GM04503 (cell line): ENCODE data around the gene GSG1.
A peak's percentile ranks its signal among the peaks of the same experiment; 100 is the strongest.
"Not testable (repeated sequence)": the region's sequence is repeated elsewhere in the genome, so short reads cannot be mapped to it uniquely, and the experiment has no call there.

Experiments
- DNase-seq: peaks from one replicate; pipeline ENCODE4 v3.0.0-alpha.2; 2012; ENCODE audit warnings: low read depth

The GSG1 gene

GRCh38 chr12:13053617-13054016, 49.9 kb downstream of the GSG1 start:
- not testable (repeated sequence) for DNase-seq

DNA sequence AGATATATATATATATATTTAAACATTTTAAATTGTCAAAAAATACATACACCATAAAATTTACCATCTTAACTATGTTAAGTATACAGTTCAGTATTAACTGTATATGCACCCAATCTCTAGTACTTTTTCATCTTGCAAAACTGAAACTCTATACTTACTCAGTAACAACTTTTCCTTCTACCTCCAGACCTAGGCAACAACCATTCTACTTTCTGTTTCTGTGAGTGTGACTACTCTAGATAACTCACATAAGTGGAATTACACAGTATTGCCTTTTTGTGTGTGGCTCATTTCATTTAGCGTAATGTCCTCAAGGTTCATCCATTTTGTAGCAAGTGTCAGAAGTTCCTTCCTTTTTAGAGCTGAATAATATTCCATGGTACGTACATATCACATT, 51.0 kb downstream of the GSG1 start:
- DNase-seq = no peak

- no peak for DNase-seq
Measured at GRCh38 chr12:13049816-13050215, 53.7 kb downstream of the GSG1 start.

GRCh38 chr12:13046964-13047363, 56.5 kb downstream of the GSG1 start:
- no peak for DNase-seq

- no peak for DNase-seq
Measured at GRCh38 chr12:13045816-13046215, 57.7 kb downstream of the GSG1 start.

- DNase-seq = no peak
Measured at GRCh38 chr12:13044906-13045299, 58.6 kb downstream of the GSG1 start.

DNA sequence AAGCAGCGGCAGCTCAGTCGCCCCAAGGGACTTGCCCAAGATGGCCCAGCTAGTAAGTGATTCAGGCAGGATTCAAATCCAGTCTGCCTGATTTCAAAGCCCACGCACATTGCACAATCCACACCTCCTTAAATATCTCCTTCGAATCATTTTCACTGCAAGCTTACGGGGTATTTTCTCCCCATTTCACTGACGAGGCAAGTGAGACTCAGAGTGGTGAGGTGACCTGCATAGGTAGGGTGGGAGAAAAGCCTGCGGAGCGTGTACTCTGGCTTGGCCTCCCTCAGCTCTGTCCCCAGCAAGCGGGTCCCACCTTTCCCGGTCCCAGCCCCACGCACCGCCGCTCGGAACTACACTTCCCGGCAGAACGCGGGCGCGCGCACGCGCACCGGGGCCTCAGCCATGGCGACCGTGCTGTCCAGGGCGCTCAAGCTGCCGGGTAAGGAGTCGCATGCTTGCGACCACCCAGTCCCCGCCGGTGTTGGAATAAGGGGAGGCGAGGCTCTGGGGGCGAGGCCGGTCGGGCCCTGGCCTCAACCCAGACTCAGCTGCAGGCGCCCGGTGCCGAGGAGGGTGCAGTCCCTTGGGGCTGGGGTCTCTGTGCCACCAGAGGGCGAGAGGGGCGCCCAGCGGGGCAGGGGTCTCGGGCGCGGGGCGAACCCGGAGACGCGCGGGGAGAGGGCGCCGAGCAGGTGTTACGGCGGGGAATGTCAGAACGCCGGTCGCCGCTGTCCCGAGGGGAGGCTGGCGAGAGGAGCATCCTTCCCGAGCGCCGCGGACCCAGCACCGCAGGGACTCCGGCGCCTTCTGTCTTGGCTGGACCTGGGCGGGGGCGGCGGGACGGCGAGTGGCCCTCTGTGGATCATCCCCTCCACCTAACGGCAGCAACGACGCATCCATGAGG, 59.2 kb downstream of the GSG1 start, which contains the start of gene FAM234B:
FAM234B (plus strand) TSS at position 380 of the 904 bp plus-strand sequence; CDS start at position 403, 23 bp downstream.
- no peak for DNase-seq

GRCh38 chr12:13042666-13043230, 60.7 kb downstream of the GSG1 start:
- no peak for DNase-seq

GRCh38 chr12:13041224-13041623, 62.2 kb downstream of the GSG1 start:
- no peak for DNase-seq

DNA sequence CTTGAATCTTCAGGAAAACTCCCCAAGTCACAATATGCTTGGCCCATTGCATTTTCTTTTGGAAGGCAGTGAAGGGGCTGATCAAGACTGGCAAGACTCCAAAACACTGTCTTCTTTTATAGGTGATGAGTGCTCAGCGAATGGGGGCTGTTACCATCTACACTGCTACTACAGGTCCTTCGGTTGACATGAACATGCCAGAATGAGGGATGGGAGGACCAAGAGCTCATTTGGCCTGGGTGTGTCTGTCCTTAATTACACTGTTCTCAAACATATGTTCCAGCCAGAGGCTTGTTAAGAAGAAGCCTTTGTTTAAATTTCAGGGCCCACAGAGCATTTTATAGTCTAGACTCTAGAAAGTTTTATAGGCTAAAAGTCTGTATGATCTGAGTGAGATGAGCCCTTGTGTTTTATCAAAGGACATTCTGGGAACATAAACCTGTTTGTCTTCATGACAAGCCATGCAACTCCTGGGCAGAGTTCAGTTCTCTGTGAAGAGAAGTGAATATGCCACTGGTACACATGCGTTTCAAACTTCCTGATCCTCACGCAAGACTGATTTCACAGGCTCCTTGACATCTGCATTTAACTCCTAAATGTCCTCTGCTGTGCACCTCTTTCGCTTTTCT, 64.0 kb downstream of the GSG1 start:
- no peak for DNase-seq

DNA sequence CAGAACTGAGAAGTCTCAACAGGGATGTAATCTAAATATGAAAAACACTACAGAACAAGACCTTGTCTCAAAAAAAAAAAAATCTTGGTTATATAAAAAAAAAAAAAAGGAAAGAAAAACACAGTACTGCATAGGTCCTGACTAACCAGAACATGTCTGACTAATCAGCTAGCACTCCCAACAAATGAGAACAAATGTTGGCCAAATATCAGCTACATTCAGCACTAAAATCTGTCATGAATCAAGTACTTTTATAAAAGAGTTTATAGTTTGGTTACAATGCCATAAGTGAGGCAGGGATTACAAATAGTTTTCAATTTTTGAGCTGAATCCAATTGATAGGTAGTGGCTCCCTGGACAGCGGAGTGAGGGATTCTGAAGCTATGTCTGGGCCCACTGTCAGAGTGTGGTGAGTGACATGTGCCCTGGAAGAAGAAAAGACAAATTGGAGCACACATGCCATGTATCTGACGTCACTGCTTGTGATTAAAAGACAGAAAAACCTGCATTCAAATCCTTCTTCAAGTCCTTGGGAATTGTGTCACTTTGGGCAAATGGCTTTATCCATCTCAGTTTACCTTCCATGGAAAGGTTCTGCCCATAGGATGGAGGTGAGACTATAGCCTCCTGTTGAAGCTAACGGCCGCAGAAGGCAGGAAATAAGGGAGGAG, 64.8 kb downstream of the GSG1 start:
- peak; percentile 73 for DNase-seq

DNA sequence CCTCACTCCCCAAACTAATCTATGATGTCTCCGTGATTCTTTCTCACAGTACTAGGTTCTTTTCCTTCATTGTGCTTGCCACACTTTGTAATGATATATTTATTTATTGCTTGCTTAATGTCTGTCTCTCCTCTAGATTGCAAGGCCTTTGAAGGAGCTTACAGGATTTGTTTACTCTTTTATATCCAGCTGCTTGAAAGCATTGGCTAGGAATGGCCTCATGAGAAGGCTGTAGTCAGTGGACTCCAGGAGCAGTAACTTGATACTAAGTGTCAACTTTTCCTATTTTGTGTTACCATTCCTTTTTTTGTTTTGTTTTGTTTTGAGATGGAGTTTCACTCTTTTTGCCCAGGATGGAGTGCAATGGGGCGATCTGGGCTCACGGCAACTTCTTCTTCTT, 66.6 kb downstream of the GSG1 start:
- no peak for DNase-seq

GRCh38 chr12:13035335-13035734, 68.1 kb downstream of the GSG1 start:
- not testable (repeated sequence) for DNase-seq
